Vagina (tissue), 2 donors: ENCODE data around the gene RRAD.

Experiments used
- CTCF ChIP-seq, 3 experiments: fragments of 450-650 bp in 2 of 3; fragments of 200-600 bp in 1 of 3; sonication (generic) in 1 of 3; IDR thresholded peaks; one replicate each; pipeline ENCODE4 v1.5.1; 2017 to 2019; ENCODE audit warnings: antibody characterized with exemption in 3 of 3, mild to moderate bottlenecking in 2 of 3, moderate library complexity in 2 of 3
- POLR2AphosphoS5 ChIP-seq, 2 donors: sonication (generic); formaldehyde crosslinking; IDR thresholded peaks; one replicate each; pipeline ENCODE4 v1.9.0; 2017; ENCODE audit warnings: antibody characterized with exemption in 2 of 2, mild to moderate bottlenecking in 2 of 2, low read depth in 1 of 2; ENCODE audit not compliant: insufficient read depth in 1 of 2

- TF ChIP-seq CTCF (IDR thresholded peaks at IDR 0.05) (no peak), POLR2AphosphoS5 (IDR thresholded peaks at IDR 0.05; ENCODE audit: insufficient read depth in 1 of 2, low read depth in 1 of 2) (no peak)
These were observed 52.8 kb downstream of the RRAD start for GRCh38 chr16:66872559-66872942.
